ENCODE data around the gene SPCS2.

Gene SPCS2

DNA sequence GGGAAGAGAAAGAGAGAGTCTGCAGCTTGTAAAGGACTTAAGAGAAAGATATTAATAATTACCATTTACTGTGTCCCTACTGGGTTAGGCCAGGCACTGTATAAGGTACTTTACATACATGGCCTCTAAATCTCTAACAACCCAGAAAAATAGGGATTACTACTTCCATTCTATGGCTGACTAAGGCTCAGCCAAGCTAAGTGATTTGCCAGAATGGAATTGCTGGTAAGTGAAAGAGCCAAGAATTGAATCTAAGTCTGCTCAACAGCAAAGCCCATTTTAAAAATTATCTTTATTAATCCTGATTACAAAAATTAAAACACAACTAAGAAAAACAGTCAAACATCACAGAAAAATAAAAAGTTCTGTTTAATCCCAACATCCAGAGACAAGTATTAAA lies 21.6 kb upstream of the SPCS2 start:
- no peak overlapping the region for H3K4me2 ChIP-seq
- no peak overlapping the region for H3K4me3 ChIP-seq (IDR thresholded peaks at IDR 0.05; ENCODE audit: insufficient read depth, low read depth, low read length)
- H4K20me1 ChIP-seq (ENCODE audit: insufficient read depth) = no peaks in the 10 kb centered on the region
- no peak overlapping the region for H2AFZ ChIP-seq (ENCODE audit: low read depth)
- no peaks in the 10 kb centered on the region for H3K36me3 ChIP-seq (ENCODE audit: insufficient read depth)
- no peak overlapping the region for H3K9ac ChIP-seq
- TF ChIP-seq, protein P1, sequence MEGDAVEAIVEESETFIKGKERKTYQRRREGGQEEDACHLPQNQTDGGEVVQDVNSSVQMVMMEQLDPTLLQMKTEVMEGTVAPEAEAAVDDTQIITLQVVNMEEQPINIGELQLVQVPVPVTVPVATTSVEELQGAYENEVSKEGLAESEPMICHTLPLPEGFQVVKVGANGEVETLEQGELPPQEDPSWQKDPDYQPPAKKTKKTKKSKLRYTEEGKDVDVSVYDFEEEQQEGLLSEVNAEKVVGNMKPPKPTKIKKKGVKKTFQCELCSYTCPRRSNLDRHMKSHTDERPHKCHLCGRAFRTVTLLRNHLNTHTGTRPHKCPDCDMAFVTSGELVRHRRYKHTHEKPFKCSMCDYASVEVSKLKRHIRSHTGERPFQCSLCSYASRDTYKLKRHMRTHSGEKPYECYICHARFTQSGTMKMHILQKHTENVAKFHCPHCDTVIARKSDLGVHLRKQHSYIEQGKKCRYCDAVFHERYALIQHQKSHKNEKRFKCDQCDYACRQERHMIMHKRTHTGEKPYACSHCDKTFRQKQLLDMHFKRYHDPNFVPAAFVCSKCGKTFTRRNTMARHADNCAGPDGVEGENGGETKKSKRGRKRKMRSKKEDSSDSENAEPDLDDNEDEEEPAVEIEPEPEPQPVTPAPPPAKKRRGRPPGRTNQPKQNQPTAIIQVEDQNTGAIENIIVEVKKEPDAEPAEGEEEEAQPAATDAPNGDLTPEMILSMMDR (conservative IDR thresholded peaks at IDR 0.05; ENCODE audit: low read depth, low read length) = no peak
- H3K27me3 ChIP-seq (ENCODE audit: insufficient read depth, low read depth) = no peaks in the 10 kb centered on the region
- no peak overlapping the region for H3K27ac ChIP-seq
- no peaks in the 10 kb centered on the region for H3K79me2 ChIP-seq (ENCODE audit: insufficient read depth, low read depth)
- H3K4me1 ChIP-seq (ENCODE audit: low read depth, poor library complexity, severe bottlenecking) = peaks cover 21% of the 10 kb centered on the region

DNA sequence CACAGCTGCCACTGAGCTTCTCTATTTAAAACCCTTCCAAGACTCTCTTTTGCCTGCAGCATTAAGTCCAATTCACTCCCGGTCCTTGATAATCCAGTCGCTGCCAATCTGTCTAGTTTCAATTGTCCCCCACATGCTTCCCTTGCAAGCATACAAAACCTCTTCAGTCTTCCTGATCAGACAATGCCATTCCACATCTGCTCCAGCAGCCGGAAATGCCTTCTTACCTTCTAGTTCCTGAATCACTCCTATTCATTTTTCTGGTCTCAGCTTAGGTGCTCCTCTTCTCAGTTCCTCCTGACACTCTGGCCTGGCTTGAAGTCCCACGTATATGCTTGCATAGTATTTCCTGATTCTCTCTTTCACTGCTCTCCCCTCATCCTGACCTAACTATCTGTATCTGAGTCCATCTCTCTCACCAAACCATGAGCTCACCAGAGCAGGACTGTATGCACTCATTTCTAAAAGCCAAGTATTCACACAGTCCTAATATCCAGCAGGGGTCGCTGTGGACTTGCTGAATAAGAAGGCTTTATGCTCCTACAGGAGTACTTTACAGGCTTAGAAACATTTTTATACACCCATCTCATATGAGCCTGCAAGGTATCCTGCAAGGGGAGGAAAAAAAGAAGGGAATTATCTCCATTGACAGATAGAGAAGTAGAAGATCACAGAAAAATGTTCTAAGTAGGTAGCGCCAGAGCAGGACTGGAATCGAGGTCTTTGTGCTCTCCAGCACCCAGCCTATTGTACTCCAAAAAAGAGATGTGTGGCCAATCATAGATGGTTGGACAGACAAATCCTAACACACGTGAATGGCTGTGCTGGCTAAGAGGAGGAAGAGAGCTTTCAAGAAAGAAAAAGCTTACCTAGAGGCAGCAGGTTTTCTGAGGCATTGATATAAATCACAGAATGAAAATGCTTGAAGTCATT lies 19.4 kb upstream of the SPCS2 start:
- peaks cover 21% of the 10 kb centered on the region for H3K4me1 ChIP-seq (ENCODE audit: low read depth, poor library complexity, severe bottlenecking)
- H4K20me1 ChIP-seq (ENCODE audit: insufficient read depth) = no peaks in the 10 kb centered on the region
- TF ChIP-seq, protein P1 (conservative IDR thresholded peaks at IDR 0.05; ENCODE audit: low read depth, low read length) = peak; percentile 97
- no peak overlapping the region for H2AFZ ChIP-seq (ENCODE audit: low read depth)
- no peak overlapping the region for H3K9ac ChIP-seq
- H3K36me3 ChIP-seq (ENCODE audit: insufficient read depth) = no peaks in the 10 kb centered on the region
- no peaks in the 10 kb centered on the region for H3K27me3 ChIP-seq (ENCODE audit: insufficient read depth, low read depth)
- H3K4me3 ChIP-seq (IDR thresholded peaks at IDR 0.05; ENCODE audit: insufficient read depth, low read depth, low read length) = no peak overlapping the region
- H3K27ac ChIP-seq = no peak overlapping the region
- H3K79me2 ChIP-seq (ENCODE audit: insufficient read depth, low read depth) = no peaks in the 10 kb centered on the region
- no peak overlapping the region for H3K4me2 ChIP-seq

DNA sequence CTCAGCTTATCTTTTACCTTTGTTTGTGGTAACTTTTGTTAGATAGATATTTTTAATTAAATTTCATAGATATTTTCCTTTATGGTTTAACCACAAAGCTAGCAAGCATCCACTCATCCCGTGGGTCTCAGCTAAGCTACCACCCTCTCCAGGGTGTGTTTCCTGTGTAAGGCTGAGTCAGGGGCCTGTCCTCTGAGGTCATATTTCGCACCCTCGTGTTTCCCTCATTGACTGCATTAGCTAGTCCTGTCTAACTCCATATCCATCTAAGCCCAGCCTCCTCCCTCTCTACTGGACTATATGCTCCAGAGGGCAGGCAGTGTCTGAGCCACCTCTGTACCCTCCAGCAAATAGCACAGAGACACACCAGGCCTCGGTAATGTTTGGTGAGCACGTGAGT lies 16.9 kb upstream of the SPCS2 start:
- H3K4me3 ChIP-seq (IDR thresholded peaks at IDR 0.05; ENCODE audit: insufficient read depth, low read depth, low read length) = no peak overlapping the region
- H3K79me2 ChIP-seq (ENCODE audit: insufficient read depth, low read depth) = no peaks in the 10 kb centered on the region
- H2AFZ ChIP-seq (ENCODE audit: low read depth) = no peak overlapping the region
- H3K4me1 ChIP-seq (ENCODE audit: low read depth, poor library complexity, severe bottlenecking) = peaks cover 6% of the 10 kb centered on the region
- H4K20me1 ChIP-seq (ENCODE audit: insufficient read depth) = no peaks in the 10 kb centered on the region
- H3K4me2 ChIP-seq = no peak overlapping the region
- TF ChIP-seq, protein P1 (conservative IDR thresholded peaks at IDR 0.05; ENCODE audit: low read depth, low read length) = no peak
- no peak overlapping the region for H3K9ac ChIP-seq
- H3K27ac ChIP-seq = no peak overlapping the region
- no peaks in the 10 kb centered on the region for H3K36me3 ChIP-seq (ENCODE audit: insufficient read depth)
- H3K27me3 ChIP-seq (ENCODE audit: insufficient read depth, low read depth) = no peaks in the 10 kb centered on the region

DNA sequence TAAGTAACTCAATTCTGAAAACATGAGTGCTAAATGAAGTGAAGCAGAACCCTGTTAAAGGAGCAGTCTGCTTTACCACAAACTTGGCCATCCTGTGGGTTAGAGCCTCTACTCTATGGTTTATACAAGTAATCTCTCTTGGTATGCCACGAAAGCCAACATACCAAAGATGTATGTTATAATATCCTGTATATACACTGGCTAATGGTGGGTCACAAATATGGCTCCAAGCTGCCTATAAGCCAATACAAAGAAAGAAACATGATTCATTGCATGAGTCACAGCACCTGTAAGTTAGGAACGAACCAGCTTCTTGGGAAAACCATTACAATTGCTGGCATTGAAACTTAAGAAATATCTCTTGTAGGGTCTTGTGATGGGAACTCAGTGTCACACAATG lies 16.3 kb upstream of the SPCS2 start:
- Histone ChIP-seq H3K4me3 (IDR thresholded peaks at IDR 0.05; ENCODE audit: insufficient read depth, low read depth, low read length) (no peak overlapping the region), H3K9ac (no peak overlapping the region), H3K4me2 (no peak overlapping the region), H3K36me3 (ENCODE audit: insufficient read depth) (no peaks in the 10 kb centered on the region), H2AFZ (ENCODE audit: low read depth) (no peak overlapping the region), H3K4me1 (ENCODE audit: low read depth, poor library complexity, severe bottlenecking) (peaks cover 6% of the 10 kb centered on the region), H3K79me2 (ENCODE audit: insufficient read depth, low read depth) (no peaks in the 10 kb centered on the region), H3K27ac (no peak overlapping the region), H4K20me1 (ENCODE audit: insufficient read depth) (no peaks in the 10 kb centered on the region), H3K27me3 (ENCODE audit: insufficient read depth, low read depth) (no peaks in the 10 kb centered on the region)
- TF ChIP-seq, protein P1 (conservative IDR thresholded peaks at IDR 0.05; ENCODE audit: low read depth, low read length) = no peak
